Progenitor cell of endocrine pancreas (in vitro differentiated cells): ENCODE measurements around the gene ADAMTSL2. TPM values are rescaled to one million over a fixed set of nuclear protein-coding genes. Genes with fewer than 3 reads are reported as not detected.

Experiments used
- DNase-seq: peaks from one replicate; pipeline ENCODE4 v3.0.0; 2021; ENCODE audit warnings: low spot score; ENCODE audit not compliant: unreplicated experiment
- H3K27ac Mint-ChIP-seq: 2 replicates; pipeline ENCODE4 v1.8.0; 2021; ENCODE audit warnings: mild to moderate bottlenecking, moderate library complexity, mixed read lengths
- H3K27me3 Mint-ChIP-seq: 2 replicates; pipeline ENCODE4 v1.8.0; 2021; ENCODE audit warnings: mixed read lengths
- H3K36me3 Mint-ChIP-seq: 2 replicates; pipeline ENCODE4 v1.8.0; 2022; ENCODE audit warnings: mixed read lengths; ENCODE audit not compliant: insufficient read depth
- H3K4me1 Mint-ChIP-seq: 2 replicates; pipeline ENCODE4 v1.8.0; 2021; ENCODE audit warnings: low read depth, mixed read lengths
- H3K4me3 Mint-ChIP-seq: 2 replicates; pipeline ENCODE4 v1.8.0; 2021; ENCODE audit warnings: low read depth, mild to moderate bottlenecking, moderate library complexity, mixed read lengths
- H3K9me3 Mint-ChIP-seq: 2 replicates; pipeline ENCODE4 v1.8.0; 2021; ENCODE audit warnings: low read depth, mixed read lengths
- CTCF ChIP-seq: fragments of 200-600 bp; sonication (generic); IDR thresholded peaks from one replicate; pipeline ENCODE4 v1.5.0; 2021; ENCODE audit warnings: antibody characterized with exemption, mild to moderate bottlenecking; ENCODE audit not compliant: unreplicated experiment
- total RNA-seq: library from RNA; stranded (reverse); gene quantifications from 2 replicates; pipeline ENCODE4 v1.2.1, GENCODE V29; 2021

ADAMTSL2 gene
- total RNA-seq, 1 donor from 2014 or later, result 0.14 TPM

DNA sequence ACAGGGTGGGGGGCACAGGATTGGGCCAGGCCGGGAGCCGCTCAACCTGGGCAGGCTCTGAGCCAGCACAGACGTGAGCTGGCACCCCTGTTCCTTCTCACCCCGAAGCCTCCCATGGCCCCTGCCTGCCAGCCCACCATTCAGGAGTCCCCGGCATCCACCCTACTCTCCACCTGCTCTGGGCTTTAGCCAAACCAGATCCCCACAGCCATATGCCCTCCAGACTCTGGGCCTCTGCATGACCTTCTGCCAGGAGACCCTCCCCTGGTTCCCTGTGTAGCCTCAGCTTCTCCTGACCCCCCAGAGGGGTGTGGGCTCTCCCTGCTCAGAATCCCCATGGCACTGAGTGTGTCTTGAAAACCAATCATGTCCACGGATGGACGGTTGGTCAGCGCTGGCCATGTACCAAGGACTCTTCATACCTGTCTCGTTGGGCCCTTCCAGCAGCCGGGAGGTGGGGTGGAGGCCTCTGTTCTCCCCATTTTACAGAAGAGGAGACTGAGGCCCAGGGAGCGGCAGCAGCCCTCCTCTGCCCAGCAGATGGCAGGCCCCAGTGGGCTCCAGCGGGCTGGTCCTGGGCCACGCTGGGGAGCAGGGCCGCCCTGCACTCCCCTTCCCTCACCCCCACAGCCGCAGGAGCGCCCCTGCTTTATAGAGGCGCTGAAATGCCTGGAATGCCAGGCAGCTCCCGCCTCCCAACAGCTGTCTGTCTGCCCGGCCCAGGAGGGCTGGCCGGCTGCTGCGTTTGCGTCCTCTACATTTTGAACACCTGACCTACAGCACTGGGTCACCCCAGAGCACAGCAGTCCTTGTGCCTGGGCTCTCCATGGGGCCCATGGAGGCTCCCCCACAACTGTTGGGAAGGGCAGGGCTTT lies 6.3 kb upstream of the ADAMTSL2 start:
- Mint-ChIP-seq H3K9me3 (no peaks in the 10 kb centered on the region), H3K27me3 (peaks cover 43% of the 10 kb centered on the region), H3K36me3 (no peaks in the 10 kb centered on the region), H3K4me1 (peaks cover 7% of the 10 kb centered on the region), H3K27ac (no peak overlapping the region), H3K4me3 (no peak overlapping the region)
- DNase-seq, result no peak
- no peak for TF ChIP-seq CTCF

DNA sequence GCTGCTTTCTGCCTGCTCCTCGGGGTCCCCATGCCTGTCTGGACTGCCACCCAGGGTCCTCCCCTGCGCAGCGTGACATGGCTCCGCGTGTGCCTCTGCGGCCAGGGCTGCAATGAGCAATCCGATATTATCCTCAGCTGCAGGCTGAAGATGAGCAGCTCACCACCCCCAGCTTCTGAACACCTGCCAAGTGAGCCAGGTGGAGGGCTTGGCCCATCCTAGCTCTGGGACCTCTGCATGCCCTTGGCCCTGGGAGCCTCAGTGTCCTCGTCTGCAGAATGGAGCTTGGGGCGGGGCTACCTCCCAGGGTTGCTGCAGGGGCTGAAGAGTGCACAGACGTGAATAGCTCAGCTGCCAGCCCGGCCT lies 5.6 kb upstream of the ADAMTSL2 start:
- H3K27me3 Mint-ChIP-seq, result peaks cover 40% of the 10 kb centered on the region
- H3K27ac Mint-ChIP-seq, result no peak overlapping the region
- no peak for DNase-seq
- no peaks in the 10 kb centered on the region for H3K9me3 Mint-ChIP-seq
- H3K36me3 Mint-ChIP-seq, result no peaks in the 10 kb centered on the region
- TF ChIP-seq CTCF, result no peak
- H3K4me1 Mint-ChIP-seq, result peaks cover 7% of the 10 kb centered on the region
- no peak overlapping the region for H3K4me3 Mint-ChIP-seq

DNA sequence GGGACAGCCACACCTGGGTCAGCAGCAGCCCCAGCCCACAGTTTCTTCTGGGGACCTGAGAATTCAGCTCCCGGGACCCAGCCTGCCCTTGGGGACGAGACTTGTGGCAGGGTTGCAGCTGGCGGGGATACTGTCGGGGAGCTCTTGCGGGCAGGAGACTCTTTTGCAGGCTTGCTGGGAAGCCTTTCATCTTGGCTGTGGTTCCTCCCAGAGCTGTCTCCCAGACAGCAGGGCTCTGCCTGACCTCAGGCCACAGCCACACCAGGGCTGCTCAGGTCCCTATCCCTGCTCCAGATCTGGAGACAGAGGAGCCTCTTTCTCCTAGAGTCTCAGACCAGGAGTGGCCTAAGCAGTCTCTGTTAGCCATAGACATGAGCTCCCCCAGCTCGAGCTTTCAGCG lies 5.0 kb upstream of the ADAMTSL2 start:
- H3K4me3 Mint-ChIP-seq, result no peak overlapping the region
- H3K27me3 Mint-ChIP-seq, result peaks cover 41% of the 10 kb centered on the region
- no peak for TF ChIP-seq CTCF
- H3K36me3 Mint-ChIP-seq, result no peaks in the 10 kb centered on the region
- H3K4me1 Mint-ChIP-seq, result peaks cover 7% of the 10 kb centered on the region
- H3K27ac Mint-ChIP-seq, result no peak overlapping the region
- no peaks in the 10 kb centered on the region for H3K9me3 Mint-ChIP-seq
- no peak for DNase-seq

GRCh38 chr9:133529874-133530273 lies 4.6 kb upstream of the ADAMTSL2 start:
- no peaks in the 10 kb centered on the region for H3K36me3 Mint-ChIP-seq
- DNase-seq, result no peak
- H3K27ac Mint-ChIP-seq, result no peak overlapping the region
- no peak for TF ChIP-seq CTCF
- peaks cover 41% of the 10 kb centered on the region for H3K27me3 Mint-ChIP-seq
- no peaks in the 10 kb centered on the region for H3K9me3 Mint-ChIP-seq
- no peak overlapping the region for H3K4me3 Mint-ChIP-seq
- peaks cover 7% of the 10 kb centered on the region for H3K4me1 Mint-ChIP-seq

DNA sequence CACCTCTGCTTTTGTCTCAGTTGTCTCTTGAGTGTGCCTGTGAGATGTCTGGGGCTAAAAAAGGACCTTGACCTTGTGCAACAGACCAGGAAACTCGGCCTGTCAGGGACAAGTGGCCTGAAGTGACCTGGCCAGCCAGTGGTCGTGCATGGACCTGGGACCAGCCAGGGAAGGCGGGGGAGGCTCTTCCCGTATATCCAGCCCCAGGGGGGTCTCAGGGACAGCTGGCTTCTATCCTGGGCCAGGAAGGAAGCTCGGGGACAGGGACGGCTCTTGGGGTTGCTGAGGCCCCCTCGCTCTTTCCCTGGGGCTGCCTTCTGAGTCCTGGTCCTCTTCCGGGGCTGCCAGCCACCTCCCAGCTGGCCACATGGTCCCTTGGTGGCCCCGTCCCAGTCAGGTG lies 3.2 kb upstream of the ADAMTSL2 start:
- H3K4me3 Mint-ChIP-seq, result no peak overlapping the region
- H3K27me3 Mint-ChIP-seq, result peaks cover 39% of the 10 kb centered on the region
- H3K4me1 Mint-ChIP-seq, result peaks cover 7% of the 10 kb centered on the region
- DNase-seq, result no peak
- no peaks in the 10 kb centered on the region for H3K9me3 Mint-ChIP-seq
- no peak for TF ChIP-seq CTCF
- no peak overlapping the region for H3K27ac Mint-ChIP-seq
- H3K36me3 Mint-ChIP-seq, result no peaks in the 10 kb centered on the region
